Fibroblast of the conjunctiva (primary cell): Measurements from ENCODE around the gene LIG1.
A peak's percentile ranks its signal among the peaks of the same experiment; 100 is the strongest.
"Not testable (repeated sequence)": the region's sequence is repeated elsewhere in the genome, so short reads cannot be mapped to it uniquely, and the experiment has no call there.

ENCODE experiments used
- DNase-seq: peaks from one replicate; pipeline ENCODE4 v3.0.0-alpha.2; 2010; ENCODE audit warnings: low read depth

The LIG1 gene

GRCh38 chr19:48121066-48121465 is 49.1 kb downstream of the LIG1 start:
- no peak for DNase-seq

DNA sequence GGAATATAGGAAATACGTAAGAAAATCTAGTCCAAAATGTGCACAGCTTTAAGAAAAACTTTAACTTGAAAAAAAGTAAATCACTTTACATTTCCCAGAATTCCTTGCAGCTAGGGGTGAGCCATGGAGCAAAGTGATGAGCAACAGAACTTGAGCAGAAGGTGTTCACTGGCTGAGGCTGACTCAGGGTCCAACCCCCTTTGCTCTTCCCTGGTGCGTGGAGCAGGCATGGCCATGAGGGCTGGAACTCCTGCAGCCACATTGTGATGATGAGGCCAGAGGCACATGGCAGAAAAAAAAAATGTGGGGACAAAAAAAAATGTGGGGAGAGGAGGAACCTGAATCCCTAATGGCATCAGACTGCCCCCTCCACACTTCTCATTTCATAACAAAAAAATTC is 49.6 kb downstream of the LIG1 start:
- no peak for DNase-seq

GRCh38 chr19:48118131-48118517 is 52.0 kb downstream of the LIG1 start:
- no peak for DNase-seq

- DNase-seq, result no peak
Observed at GRCh38 chr19:48117515-48118130, 52.5 kb downstream of the LIG1 start.

GRCh38 chr19:48113190-48113917 is 56.8 kb downstream of the LIG1 start:
- DNase-seq, result no peak

DNA sequence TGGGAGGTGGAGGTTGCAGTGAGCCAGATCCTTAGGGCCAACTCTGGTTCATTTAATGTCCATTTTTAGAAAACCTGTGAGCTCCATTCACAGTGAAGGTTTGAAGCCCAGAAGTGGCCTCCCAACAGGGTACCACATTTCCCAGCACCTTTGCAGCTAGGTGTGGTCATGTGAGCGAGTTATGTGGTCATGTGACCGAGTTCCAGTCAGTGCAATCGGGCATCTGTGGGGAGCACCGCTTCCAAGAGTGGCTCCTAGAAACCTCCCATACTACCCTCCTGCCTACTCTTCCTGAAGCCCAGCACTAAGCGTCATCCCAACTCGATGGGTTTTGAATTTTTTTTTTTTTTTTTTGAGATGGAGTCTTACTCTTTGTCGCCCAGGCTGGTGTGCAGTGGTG is 58.9 kb downstream of the LIG1 start:
- DNase-seq, result no peak

DNA sequence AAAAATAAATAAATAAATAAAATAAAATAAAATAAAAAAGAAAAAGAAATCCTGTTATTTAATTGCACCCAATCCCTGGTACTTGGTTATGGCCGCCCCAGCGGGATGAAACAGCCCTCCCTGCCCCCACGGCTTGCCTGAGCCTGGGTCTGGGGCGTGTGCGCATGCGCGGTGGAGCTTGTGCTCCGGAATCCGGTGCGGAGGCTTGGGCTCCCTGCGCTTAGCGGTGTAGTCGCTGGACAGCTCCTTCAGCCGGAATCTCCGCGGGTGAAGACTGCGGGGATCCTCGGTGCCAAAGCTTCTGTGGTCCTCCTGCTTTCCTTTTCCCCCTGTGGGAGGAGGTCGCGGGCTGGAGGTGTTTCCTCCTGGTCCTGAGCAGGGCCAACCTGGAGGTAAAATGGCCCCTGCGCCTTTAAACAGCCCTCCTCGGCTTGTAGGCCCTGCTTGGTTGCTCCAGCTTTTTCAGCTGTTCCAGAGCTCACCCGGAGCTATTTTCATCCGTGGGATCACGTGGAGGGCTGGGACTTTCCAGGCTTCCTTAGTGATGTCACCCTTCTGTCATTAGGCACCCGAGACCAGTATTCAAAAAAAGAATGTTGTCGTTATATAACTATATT is 59.7 kb downstream of the LIG1 start, which contains the start of gene PLA2G4C:
PLA2G4C (minus strand) TSS at position 468 of the 617 bp plus-strand sequence. CDS start 4,288 bp downstream, outside the sequence.
- DNase-seq, result peak; percentile 77

GRCh38 chr19:48108997-48109782 is 61.0 kb downstream of the LIG1 start:
- DNase-seq, result no peak

GRCh38 chr19:48103922-48104321 is 66.2 kb downstream of the LIG1 start:
- DNase-seq, result no peak

- no peak for DNase-seq
Observed at GRCh38 chr19:48102870-48103751, 67.0 kb downstream of the LIG1 start.

- no peak for DNase-seq
Observed at GRCh38 chr19:48095612-48096175, 74.5 kb downstream of the LIG1 start.

GRCh38 chr19:48094855-48095203 is 75.3 kb downstream of the LIG1 start:
- no peak for DNase-seq

- no peak for DNase-seq
Observed at GRCh38 chr19:48094129-48094854, 75.9 kb downstream of the LIG1 start.

GRCh38 chr19:48091111-48091718 is 78.9 kb downstream of the LIG1 start:
- peak; percentile 84 for DNase-seq

DNA sequence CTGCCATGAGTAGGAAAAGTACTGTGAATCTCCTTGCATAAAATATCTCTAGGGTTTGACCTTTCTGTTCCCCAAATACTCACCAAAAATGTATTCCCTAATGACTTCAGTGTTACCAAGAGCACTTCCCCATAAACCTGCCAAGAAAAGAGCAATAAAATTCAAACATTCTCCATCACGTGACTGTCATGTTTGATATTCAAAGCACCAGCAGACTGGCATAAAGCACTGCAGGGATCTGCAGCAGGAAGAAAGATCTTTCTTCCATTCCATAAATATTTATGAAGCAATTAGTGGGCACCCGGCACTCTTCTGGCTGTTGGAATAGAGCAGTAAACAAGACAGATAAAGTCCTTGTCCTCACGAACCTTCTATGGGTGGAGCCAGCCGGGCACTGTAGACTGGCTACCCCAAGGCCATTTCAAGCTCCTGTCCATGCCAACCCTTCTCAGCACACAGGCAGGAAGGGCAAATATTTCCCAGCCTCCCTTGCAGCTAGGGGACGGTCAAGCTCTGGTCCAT is 79.8 kb downstream of the LIG1 start:
- DNase-seq, result no peak

GRCh38 chr19:48088991-48089390 is 81.2 kb downstream of the LIG1 start:
- not testable (repeated sequence) for DNase-seq

GRCh38 chr19:48085904-48086864 is 84.0 kb downstream of the LIG1 start:
- no peak for DNase-seq

- no peak for DNase-seq
Observed at GRCh38 chr19:48085076-48085475, 85.1 kb downstream of the LIG1 start.

DNA sequence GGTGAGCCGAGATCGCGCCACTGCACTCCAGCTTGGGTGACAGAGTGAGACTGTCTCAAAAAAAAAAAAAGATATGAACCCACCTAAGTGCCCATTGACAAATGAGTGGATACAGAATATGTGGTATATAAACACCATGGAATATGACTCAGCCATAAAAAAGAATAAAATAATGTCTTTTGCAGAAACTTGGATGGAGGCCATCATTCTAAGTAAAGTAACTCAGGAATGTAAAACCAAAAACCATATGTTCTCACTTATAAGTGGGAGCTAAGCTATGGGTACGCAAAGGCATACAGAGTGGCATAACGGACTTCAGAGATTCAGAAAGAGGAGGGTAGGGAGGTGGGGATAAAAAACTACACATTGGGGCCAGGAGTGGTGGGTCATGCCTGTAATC is 89.0 kb downstream of the LIG1 start:
- DNase-seq, result no peak
